ENCODE data around the gene ZNF574.

- TF ChIP-seq CTCF (IDR thresholded peaks at IDR 0.05) (no peak), POLR2AphosphoS5 (IDR thresholded peaks at IDR 0.05) (no peak)
Observed at GRCh38 chr19:42075364-42075615, 676 bp upstream of the ZNF574 start.

Measured in prostate gland (tissue), 2 donors.